NCI-H146 (cell line): Measurements from ENCODE around the gene BABAM2.
"Not testable (repeated sequence)": the region's sequence is repeated elsewhere in the genome, so short reads cannot be mapped to it uniquely, and the experiment has no call there.

Source experiments
- DNase-seq: peaks from one replicate; lab custom pipeline; 2025; lab: John Stamatoyannopoulos, UW

BABAM2 gene

GRCh38 chr2:27890146-27890923, at the start of gene BABAM2, which contains the start of gene RBKS:
BABAM2 (plus strand) TSS chr2:27890729; CDS start chr2:27894557, 3,828 bp downstream.
RBKS (minus strand) TSS chr2:27890387; CDS start chr2:27890345, 42 bp downstream.
- DNase-seq, result peak; percentile 90

- DNase-seq, result no peak
Observed at GRCh38 chr2:27842894-27843293, 47.6 kb upstream of the BABAM2 start.

- DNase-seq, result no peak
Observed at GRCh38 chr2:27843992-27844391, 46.5 kb upstream of the BABAM2 start.

- DNase-seq, result no peak
Observed at GRCh38 chr2:27844821-27845255, 45.7 kb upstream of the BABAM2 start.

- DNase-seq, result no peak
Observed at GRCh38 chr2:27847333-27847732, 43.2 kb upstream of the BABAM2 start.

GRCh38 chr2:27849558-27850205, 40.8 kb upstream of the BABAM2 start:
- no peak for DNase-seq

GRCh38 chr2:27852691-27853090, 37.8 kb upstream of the BABAM2 start:
- no peak for DNase-seq

GRCh38 chr2:27854229-27854862, 36.2 kb upstream of the BABAM2 start:
- DNase-seq, result no peak

- DNase-seq, result no peak
Observed at GRCh38 chr2:27855476-27855875, 35.1 kb upstream of the BABAM2 start.

- DNase-seq, result no peak
Observed at GRCh38 chr2:27856386-27856785, 34.1 kb upstream of the BABAM2 start.

- DNase-seq, result no peak
Observed at GRCh38 chr2:27856956-27857355, 33.6 kb upstream of the BABAM2 start.

GRCh38 chr2:27857417-27858172, 32.9 kb upstream of the BABAM2 start:
- no peak for DNase-seq

- DNase-seq, result no peak
Observed at GRCh38 chr2:27860111-27860510, 30.4 kb upstream of the BABAM2 start.

- no peak for DNase-seq
Observed at GRCh38 chr2:27863146-27863545, 27.4 kb upstream of the BABAM2 start.

GRCh38 chr2:27863955-27864354, 26.6 kb upstream of the BABAM2 start:
- not testable (repeated sequence) for DNase-seq

GRCh38 chr2:27866237-27866636, 24.3 kb upstream of the BABAM2 start:
- no peak for DNase-seq

- DNase-seq, result no peak
Observed at GRCh38 chr2:27869763-27870162, 20.8 kb upstream of the BABAM2 start.

- no peak for DNase-seq
Observed at GRCh38 chr2:27870724-27871123, 19.8 kb upstream of the BABAM2 start.

- no peak for DNase-seq
Observed at GRCh38 chr2:27871802-27872201, 18.7 kb upstream of the BABAM2 start.

GRCh38 chr2:27873091-27873490, 17.4 kb upstream of the BABAM2 start:
- DNase-seq, result no peak

- DNase-seq, result no peak
Observed at GRCh38 chr2:27875089-27875881, 15.2 kb upstream of the BABAM2 start.
